HUES6 (cell line): ENCODE data around the gene CTNND2.

Source experiments
- H3K27ac ChIP-seq: 2 replicates; pipeline ENCODE4 v1.7.0; 2013; ENCODE audit warnings: low read depth, mild to moderate bottlenecking, low read length, inconsistent platforms
- H3K27me3 ChIP-seq: 2 replicates; pipeline ENCODE4 v1.6.1; 2013; ENCODE audit warnings: low read length; ENCODE audit not compliant: control insufficient read depth, insufficient read depth
- H3K36me3 ChIP-seq: 2 replicates; pipeline ENCODE4 v1.6.1; 2013; ENCODE audit warnings: low read length; ENCODE audit not compliant: control insufficient read depth, insufficient read depth
- H3K4me1 ChIP-seq: 2 replicates; pipeline ENCODE4 v1.6.1; 2013; ENCODE audit warnings: low read length; ENCODE audit not compliant: control insufficient read depth, insufficient read depth
- H3K4me3 ChIP-seq: 2 replicates; pipeline ENCODE4 v1.5.1; 2013; ENCODE audit warnings: low read depth, low read length
- H3K9ac ChIP-seq: one replicate; pipeline ENCODE4 v1.6.1; 2013; ENCODE audit warnings: mild to moderate bottlenecking, low read length
- H3K9me3 ChIP-seq: 2 replicates; pipeline ENCODE4 v1.6.1; 2013; ENCODE audit warnings: low read depth, low read length; ENCODE audit not compliant: control insufficient read depth, insufficient read depth

CTNND2 gene

GRCh38 chr5:11148810-11149539 lies 755.3 kb downstream of the CTNND2 start:
- H3K27ac ChIP-seq: no peak overlapping the region
- H3K27me3 ChIP-seq: no peaks in the 10 kb centered on the region
- no peaks in the 10 kb centered on the region for H3K9me3 ChIP-seq
- H3K36me3 ChIP-seq: no peaks in the 10 kb centered on the region
- H3K9ac ChIP-seq: no peak overlapping the region
- peaks cover 3% of the 10 kb centered on the region; the same call in 1 of the 2 replicates for H3K4me1 ChIP-seq
- no peak overlapping the region for H3K4me3 ChIP-seq

- Histone ChIP-seq H3K4me1 (peaks cover 3% of the 10 kb centered on the region; the same call in 1 of the 2 replicates), H3K9ac (no peak overlapping the region), H3K4me3 (no peak overlapping the region), H3K9me3 (no peaks in the 10 kb centered on the region), H3K36me3 (no peaks in the 10 kb centered on the region), H3K27ac (no peak overlapping the region), H3K27me3 (no peaks in the 10 kb centered on the region)
Measured at GRCh38 chr5:11146171-11146570, 758.1 kb downstream of the CTNND2 start.

- Histone ChIP-seq H3K4me1 (no peaks in the 10 kb centered on the region), H3K27ac (no peak overlapping the region), H3K27me3 (no peaks in the 10 kb centered on the region), H3K9me3 (no peaks in the 10 kb centered on the region), H3K9ac (no peak overlapping the region), H3K4me3 (no peak overlapping the region), H3K36me3 (no peaks in the 10 kb centered on the region)
Measured at GRCh38 chr5:11143456-11144267, 760.6 kb downstream of the CTNND2 start.

GRCh38 chr5:11139217-11139865 lies 764.9 kb downstream of the CTNND2 start:
- Histone ChIP-seq H3K9me3 (no peaks in the 10 kb centered on the region), H3K4me3 (no peak overlapping the region), H3K4me1 (no peaks in the 10 kb centered on the region), H3K9ac (no peak overlapping the region), H3K27me3 (no peaks in the 10 kb centered on the region), H3K36me3 (no peaks in the 10 kb centered on the region), H3K27ac (no peak overlapping the region)

GRCh38 chr5:11130131-11130530 lies 774.1 kb downstream of the CTNND2 start:
- no peaks in the 10 kb centered on the region for H3K36me3 ChIP-seq
- H3K4me1 ChIP-seq: no peaks in the 10 kb centered on the region
- no peak overlapping the region for H3K27ac ChIP-seq
- no peaks in the 10 kb centered on the region for H3K9me3 ChIP-seq
- no peaks in the 10 kb centered on the region for H3K27me3 ChIP-seq
- no peak overlapping the region for H3K9ac ChIP-seq
- no peak overlapping the region for H3K4me3 ChIP-seq

- Histone ChIP-seq H3K9ac (no peak overlapping the region), H3K36me3 (no peaks in the 10 kb centered on the region), H3K4me1 (no peaks in the 10 kb centered on the region), H3K4me3 (no peak overlapping the region), H3K27ac (no peak overlapping the region), H3K9me3 (no peaks in the 10 kb centered on the region), H3K27me3 (no peaks in the 10 kb centered on the region)
Measured at GRCh38 chr5:11128021-11128420, 776.2 kb downstream of the CTNND2 start.

- Histone ChIP-seq H3K36me3 (no peaks in the 10 kb centered on the region), H3K9me3 (no peaks in the 10 kb centered on the region), H3K4me1 (no peaks in the 10 kb centered on the region), H3K9ac (no peak overlapping the region), H3K4me3 (no peak overlapping the region), H3K27ac (no peak overlapping the region), H3K27me3 (no peaks in the 10 kb centered on the region)
Measured at GRCh38 chr5:11126844-11127243, 777.4 kb downstream of the CTNND2 start.

- Histone ChIP-seq H3K27ac (no peak overlapping the region), H3K9me3 (no peaks in the 10 kb centered on the region), H3K27me3 (no peaks in the 10 kb centered on the region), H3K36me3 (no peaks in the 10 kb centered on the region), H3K4me1 (no peaks in the 10 kb centered on the region), H3K9ac (no peak overlapping the region), H3K4me3 (no peak overlapping the region)
Measured at GRCh38 chr5:11121885-11122284, 782.4 kb downstream of the CTNND2 start.

GRCh38 chr5:11110128-11110527 lies 794.1 kb downstream of the CTNND2 start:
- H3K4me3 ChIP-seq: no peak overlapping the region
- peaks cover 7% of the 10 kb centered on the region for H3K9me3 ChIP-seq
- no peaks in the 10 kb centered on the region for H3K36me3 ChIP-seq
- H3K9ac ChIP-seq: no peak overlapping the region
- H3K27ac ChIP-seq: no peak overlapping the region
- H3K27me3 ChIP-seq: no peaks in the 10 kb centered on the region
- H3K4me1 ChIP-seq: no peaks in the 10 kb centered on the region

- Histone ChIP-seq H3K4me3 (no peak overlapping the region), H3K36me3 (no peaks in the 10 kb centered on the region), H3K4me1 (no peaks in the 10 kb centered on the region), H3K27me3 (no peaks in the 10 kb centered on the region), H3K27ac (no peak overlapping the region), H3K9me3 (no peaks in the 10 kb centered on the region), H3K9ac (no peak overlapping the region)
Measured at GRCh38 chr5:11105696-11106095, 798.5 kb downstream of the CTNND2 start.

GRCh38 chr5:11104651-11105112 lies 799.6 kb downstream of the CTNND2 start:
- Histone ChIP-seq H3K27me3 (no peaks in the 10 kb centered on the region), H3K36me3 (no peaks in the 10 kb centered on the region), H3K4me3 (no peak overlapping the region), H3K4me1 (no peaks in the 10 kb centered on the region), H3K9me3 (no peaks in the 10 kb centered on the region), H3K9ac (no peak overlapping the region), H3K27ac (no peak overlapping the region)
